HepG2 (cell line): ENCODE results near the gene BATF. TPM values are rescaled to one million over a fixed set of nuclear protein-coding genes. Genes with fewer than 3 reads are reported as not detected.

Experiments
- ATAC-seq: fragments of 200-7000 bp; cut with Tn5 transposase; 3 replicates; pipeline ENCODE4 v1.9.1; 2020; ENCODE audit warnings: mild to moderate bottlenecking, moderate library complexity
- BruUV-seq: library from RNA; stranded (reverse); fragments of 400-500 nt; replicated peaks from 2 replicates; lab custom pipeline; 2021; lab: Mats Ljungman, UMichigan
- CTCF ChIA-PET: fragments of 300-600 bp; formaldehyde crosslinking; extraction: SDS; loops from one replicate; lab custom pipeline; 2021; ENCODE audit warnings: low total read pairs, inconsistent platforms, low intra/inter-chr PET ratio; lab: Yijun Ruan, JAX
- POLR2A ChIA-PET: fragments of 350-600 bp; sonication (Branson Sonifier 250); formaldehyde crosslinking; loops from one replicate; lab custom pipeline; 2020; ENCODE audit warnings: antibody characterized with exemption, inconsistent platforms; lab: Yijun Ruan, JAX
- DNase-seq: peaks from one replicate; pipeline ENCODE4 v3.0.0-alpha.2; 2015; ENCODE audit warnings: low spot score
- FAIRE-seq: peaks from 3 replicates; lab custom pipeline; 2011; peaks lifted over from hg19 to GRCh38; lab: Jason Lieb, UNC
- H2AFZ ChIP-seq: one replicate; pipeline ENCODE4 v1.6.1; 2011; ENCODE audit warnings: low read length, inconsistent platforms
- H3K27ac ChIP-seq: fragments of 300-600 bp; 3 replicates; pipeline ENCODE4 v1.8.0; 2011; ENCODE audit warnings: mixed run types, mild to moderate bottlenecking, mixed read lengths, low read length, inconsistent platforms; ENCODE audit not compliant: insufficient read depth; ENCODE audit errors: extremely low read length
- H3K27me3 ChIP-seq, 2 experiments: fragments of 200-600 bp in 1 of 2; 2 replicates in 1 of 2; 3 replicates in 1 of 2; pipeline versions ENCODE4 v1.6.0 to v1.8.0; 2011; ENCODE audit warnings: low read length in 2 of 2, mild to moderate bottlenecking in 2 of 2, moderate library complexity in 2 of 2, inconsistent platforms in 1 of 2; ENCODE audit not compliant: insufficient read depth in 2 of 2, control insufficient read depth in 1 of 2
- H3K36me3 ChIP-seq, 2 experiments: fragments of 200-600 bp in 1 of 2; replicated peaks in 1 of 2; 2 replicates in 1 of 2; 3 replicates in 1 of 2; pipeline versions ENCODE4 v1.5.1 to v1.8.0; 2011; ENCODE audit warnings: low read length in 2 of 2, inconsistent platforms in 1 of 2; ENCODE audit not compliant: insufficient read depth in 2 of 2, control insufficient read depth in 1 of 2
- H3K4me1 ChIP-seq: 2 replicates; pipeline ENCODE4 v1.5.1; 2012; ENCODE audit warnings: low read length, inconsistent platforms; ENCODE audit not compliant: insufficient read depth
- H3K4me2 ChIP-seq: 2 replicates; pipeline ENCODE4 v1.6.0; 2011; ENCODE audit warnings: low read depth, low read length, inconsistent platforms
- H3K4me3 ChIP-seq, 3 experiments: fragments of 200-600 bp in 1 of 3; sonication (generic), shearing (Covaris generic) in 1 of 3; replicated peaks in 1 of 3; 2 replicates each; pipeline ENCODE4 v1.5.1; 2011 to 2016; ENCODE audit warnings: low read length in 3 of 3, inconsistent platforms in 2 of 3, low read depth in 2 of 3, mild to moderate bottlenecking in 2 of 3, control low read depth in 1 of 3, mixed read lengths in 1 of 3; ENCODE audit not compliant: insufficient read depth in 1 of 3
- H3K79me2 ChIP-seq: one replicate; pipeline ENCODE4 v1.6.1; 2011; ENCODE audit warnings: low read length, inconsistent platforms; ENCODE audit not compliant: insufficient read depth
- H3K9ac ChIP-seq: 2 replicates; pipeline ENCODE4 v1.6.0; 2011; ENCODE audit warnings: mild to moderate bottlenecking, low read depth, low read length, inconsistent platforms; ENCODE audit not compliant: insufficient read depth
- H3K9me3 ChIP-seq: 2 replicates; pipeline ENCODE4 v1.5.1; 2012; ENCODE audit warnings: mild to moderate bottlenecking, low read length
- H4K20me1 ChIP-seq: 2 replicates; pipeline ENCODE4 v1.6.0; 2011; ENCODE audit warnings: inconsistent platforms, mild to moderate bottlenecking, low read length, moderate library complexity; ENCODE audit not compliant: insufficient read depth
- ARID5B ChIP-seq: IDR thresholded peaks from 2 replicates; pipeline ENCODE4 v1.4.0; 2020; ENCODE audit warnings: mild to moderate bottlenecking, missing genetic modification reagents
- HNF4A ChIP-seq: sonication (generic); formaldehyde crosslinking; IDR thresholded peaks from 2 replicates; pipeline ENCODE4 v1.4.0; 2020; ENCODE audit warnings: missing genetic modification reagents
- HNF4G ChIP-seq, 2 experiments: sonication (generic) in 1 of 2; formaldehyde crosslinking in 1 of 2; IDR thresholded peaks; 2 replicates each; pipeline versions ENCODE4 v1.4.0 to v1.6.1; 2011 to 2020; ENCODE audit warnings: borderline replicate concordance in 2 of 2, low read depth in 2 of 2, mild to moderate bottlenecking in 2 of 2, low read length in 1 of 2, missing genetic modification reagents in 1 of 2, moderate library complexity in 1 of 2
- JUNB ChIP-seq: sonication (generic); formaldehyde crosslinking; IDR thresholded peaks from 2 replicates; pipeline ENCODE4 v1.8.0; 2022; ENCODE audit warnings: missing genetic modification reagents, mild to moderate bottlenecking, borderline replicate concordance
- SAP130 ChIP-seq: IDR thresholded peaks from 2 replicates; pipeline ENCODE4 v1.6.1; 2016; ENCODE audit warnings: low read depth
- ZFP37 ChIP-seq: sonication (generic); formaldehyde crosslinking; IDR thresholded peaks from 2 replicates; pipeline ENCODE4 v1.4.0; 2020; ENCODE audit warnings: missing genetic modification reagents, borderline replicate concordance
- ZMAT5 ChIP-seq: sonication (generic); formaldehyde crosslinking; IDR thresholded peaks from 2 replicates; pipeline ENCODE4 v1.5.0; 2020; ENCODE audit warnings: mild to moderate bottlenecking, low read depth, missing genetic modification reagents, borderline replicate concordance
- ZNF17 ChIP-seq: sonication (generic); formaldehyde crosslinking; IDR thresholded peaks from 2 replicates; pipeline ENCODE4 v1.5.0; 2020; ENCODE audit warnings: mild to moderate bottlenecking, missing genetic modification reagents
- WGBS: methylation state at CpG from one replicate; pipeline ENCODE4 v1.1.6; 2017; ENCODE audit warnings: low lambda C conversion rate; 5-methylcytosine and 5-hydroxymethylcytosine counted together
- in situ Hi-C: cut with HindIII; loops from 2 replicates; pipeline ENCODE4 v1.10.0; 2017; ENCODE audit warnings: low pct_unique_long_range_greater_than_20kb; ENCODE audit not compliant: extremely low pct_ligation_motif_present
- intact Hi-C: fragments of 100-400 bp; cut with micrococcal nuclease; formaldehyde crosslinking; loops from one replicate; pipeline ENCODE4 v1.10.0; 2022; ENCODE audit not compliant: unreplicated experiment
- polyA plus RNA-seq, 8 experiments: library from polyadenylated mRNA; depleted of rRNA in 3 of 8; stranded (reverse) in 7 of 8; unstranded in 1 of 8; fragments of >200 nt; fragmentation: Illumina TruSeq in 4 of 8; extraction: Trizol in 4 of 8; gene quantifications; 2 replicates each; pipeline versions ENCODE4 v1.2.1 to v1.2.3, GENCODE V29; 2011 to 2016; ENCODE audit warnings: low read depth in 4 of 8, missing spikeins in 1 of 8, mixed read lengths in 1 of 8; ENCODE audit not compliant: insufficient read depth in 1 of 8
- total RNA-seq, 5 experiments: library from RNA; depleted of rRNA; stranded (reverse); fragments of >200 nt; fragmentation: Illumina TruSeq; extraction: Trizol; gene quantifications; 2 replicates each; pipeline ENCODE4 v1.2.3, GENCODE V29; 2016; ENCODE audit warnings: low read depth in 1 of 5
- TF ChIP-seq, protein P1 (sequence below), 2 experiments: IDR thresholded peaks; 2 replicates each; pipeline ENCODE4 v1.6.1; 2011 to 2012; ENCODE audit warnings: low read length in 2 of 2, borderline replicate concordance in 1 of 2, low read depth in 1 of 2, mild to moderate bottlenecking in 1 of 2, moderate library complexity in 1 of 2

Gene BATF
- total and polyA plus RNA-seq, 2 of the 13 experiments (the other 11 are each of a cell fraction or from before 2014, with no cell fraction given) = 0.22 to 0.37 TPM

GRCh38 chr14:75548544-75548943 lies 26.3 kb downstream of the BATF start:
- H3K79me2 ChIP-seq = no peaks in the 10 kb centered on the region
- no peaks in the 10 kb centered on the region for H3K9me3 ChIP-seq
- H4K20me1 ChIP-seq = no peaks in the 10 kb centered on the region; the same call in 1 of the 2 replicates
- 0 out of 6 replicates have a peak overlapping the region, but pooled peaks of 1 of the 3 experiments have one; percentile 15 for H3K4me3 ChIP-seq
- BruUV-seq = no TSS peak
- 0 out of 2 replicates have a peak overlapping the region, but pooled peaks have one; percentile 8 for H3K9ac ChIP-seq
- in situ Hi-C loops (no loop called here), intact Hi-C loops (no loop called here)
- WGBS = 2% methylated on average over 6 of the region's 7 CpGs
- H2AFZ ChIP-seq = no peak overlapping the region
- DNase-seq (no peak), ATAC-seq (peak; percentile 41; the same call in 2 of the 3 replicates), FAIRE-seq (no peak)
- H3K36me3 ChIP-seq = no peaks in the 10 kb centered on the region
- CTCF ChIA-PET = no interaction called here
- no peak overlapping the region for H3K27ac ChIP-seq
- peaks cover 0 to 11% of the 10 kb centered on the region in 2 experiments; a peak in 1 of 5 replicates for H3K27me3 ChIP-seq
- peaks cover 9% of the 10 kb centered on the region for H3K4me1 ChIP-seq
- H3K4me2 ChIP-seq = peak overlapping the region; percentile 51; the same call in 1 of the 2 replicates
- 0 out of 2 replicates have a peak, but pooled peaks have one; percentile 6 for TF ChIP-seq ARID5B (CRISPR knock-in tag)
- TF ChIP-seq SAP130 (CRISPR knock-in tag) = 0 out of 2 replicates have a peak, but pooled peaks have one; percentile 19
- no peak for TF ChIP-seq ZMAT5 (CRISPR knock-in tag)
- TF ChIP-seq, protein P1, sequence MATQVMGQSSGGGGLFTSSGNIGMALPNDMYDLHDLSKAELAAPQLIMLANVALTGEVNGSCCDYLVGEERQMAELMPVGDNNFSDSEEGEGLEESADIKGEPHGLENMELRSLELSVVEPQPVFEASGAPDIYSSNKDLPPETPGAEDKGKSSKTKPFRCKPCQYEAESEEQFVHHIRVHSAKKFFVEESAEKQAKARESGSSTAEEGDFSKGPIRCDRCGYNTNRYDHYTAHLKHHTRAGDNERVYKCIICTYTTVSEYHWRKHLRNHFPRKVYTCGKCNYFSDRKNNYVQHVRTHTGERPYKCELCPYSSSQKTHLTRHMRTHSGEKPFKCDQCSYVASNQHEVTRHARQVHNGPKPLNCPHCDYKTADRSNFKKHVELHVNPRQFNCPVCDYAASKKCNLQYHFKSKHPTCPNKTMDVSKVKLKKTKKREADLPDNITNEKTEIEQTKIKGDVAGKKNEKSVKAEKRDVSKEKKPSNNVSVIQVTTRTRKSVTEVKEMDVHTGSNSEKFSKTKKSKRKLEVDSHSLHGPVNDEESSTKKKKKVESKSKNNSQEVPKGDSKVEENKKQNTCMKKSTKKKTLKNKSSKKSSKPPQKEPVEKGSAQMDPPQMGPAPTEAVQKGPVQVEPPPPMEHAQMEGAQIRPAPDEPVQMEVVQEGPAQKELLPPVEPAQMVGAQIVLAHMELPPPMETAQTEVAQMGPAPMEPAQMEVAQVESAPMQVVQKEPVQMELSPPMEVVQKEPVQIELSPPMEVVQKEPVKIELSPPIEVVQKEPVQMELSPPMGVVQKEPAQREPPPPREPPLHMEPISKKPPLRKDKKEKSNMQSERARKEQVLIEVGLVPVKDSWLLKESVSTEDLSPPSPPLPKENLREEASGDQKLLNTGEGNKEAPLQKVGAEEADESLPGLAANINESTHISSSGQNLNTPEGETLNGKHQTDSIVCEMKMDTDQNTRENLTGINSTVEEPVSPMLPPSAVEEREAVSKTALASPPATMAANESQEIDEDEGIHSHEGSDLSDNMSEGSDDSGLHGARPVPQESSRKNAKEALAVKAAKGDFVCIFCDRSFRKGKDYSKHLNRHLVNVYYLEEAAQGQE (IDR thresholded peaks at IDR 0.05; ENCODE audit: borderline replicate concordance in 1 of 2, low read depth in 1 of 2, low read length in 2 of 2) = no peak
- TF ChIP-seq HNF4A (CRISPR knock-in tag) = peak; percentile 48; the same call in 1 of the 2 replicates
- TF ChIP-seq JUNB (CRISPR knock-in tag) = no peak
- TF ChIP-seq ZFP37 (CRISPR knock-in tag) = no peak
- TF ChIP-seq ZNF17 (CRISPR knock-in tag) = no peak
- 0 out of 2 replicates have a peak, but pooled peaks have one; percentile 6 for TF ChIP-seq HNF4G (IDR thresholded peaks at IDR 0.05; ENCODE audit: borderline replicate concordance, low read depth, low read length)
- no peak for TF ChIP-seq HNF4G (CRISPR knock-in tag; IDR thresholded peaks at IDR 0.05; ENCODE audit: borderline replicate concordance, low read depth)
- TF ChIP-seq, all 625 proteins: peak for 4
- POLR2A ChIA-PET = interaction anchor here (1.1 to 2.8 kb wide), 4 partner anchors 8 to 27 kb away, joined by 3 to 13 read pairs (median 5); no protein-coding TSS in a partner anchor
